Posterior vena cava (tissue), 2 donors: Measurements from ENCODE around the gene NRXN3. TPM values are rescaled to one million over a fixed set of nuclear protein-coding genes. Genes with fewer than 3 reads are reported as not detected.

Source experiments
- DNase-seq: peaks from one replicate; pipeline ENCODE4 v3.0.0-alpha.2; 2020; ENCODE audit warnings: low spot score
- intact Hi-C, 2 donors: fragments of 100-400 bp; cut with DNase I; formaldehyde crosslinking; loops; one replicate each; pipeline versions ENCODE4 v1.14.1 to v1.14.2; 2022 to 2023
- total RNA-seq, 2 donors: library from RNA; stranded (reverse); fragmentation: NEBNext Ultra II Directional; extraction: Animal tissue kit (Norgen Biotek cat#: 25700); gene quantifications; one replicate each; pipeline ENCODE4 v1.2.1, GENCODE V29; 2021
- donor health status: DM: yes; HTN: yes; CAD: no.
- donor health status: DM: yes; HTN: yes; CAD: no.

The NRXN3 gene
- total RNA-seq, 2 donors from 2014 or later = 11.8 to 14.3 TPM

DNA sequence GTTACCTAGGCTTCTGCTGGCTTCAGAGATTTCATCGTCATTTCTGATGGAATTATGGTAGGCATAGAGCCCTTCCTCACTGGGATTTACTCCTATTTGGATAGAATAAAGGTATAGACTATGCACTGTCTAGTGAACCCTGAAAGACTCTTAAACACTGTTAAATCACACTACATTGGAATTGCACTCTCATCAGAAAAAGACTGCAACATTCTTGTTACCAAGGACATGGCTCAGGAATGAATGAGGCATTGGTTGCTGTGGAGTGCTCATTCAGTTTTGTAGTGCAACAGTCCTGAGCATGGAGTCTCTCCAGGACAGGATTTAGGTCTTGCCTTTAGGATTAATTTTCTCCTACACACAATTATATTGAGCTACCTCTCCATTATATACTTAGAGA lies 483.0 kb downstream of the NRXN3 start:
- intact Hi-C loops = no loop called here
- no peak for DNase-seq

DNA sequence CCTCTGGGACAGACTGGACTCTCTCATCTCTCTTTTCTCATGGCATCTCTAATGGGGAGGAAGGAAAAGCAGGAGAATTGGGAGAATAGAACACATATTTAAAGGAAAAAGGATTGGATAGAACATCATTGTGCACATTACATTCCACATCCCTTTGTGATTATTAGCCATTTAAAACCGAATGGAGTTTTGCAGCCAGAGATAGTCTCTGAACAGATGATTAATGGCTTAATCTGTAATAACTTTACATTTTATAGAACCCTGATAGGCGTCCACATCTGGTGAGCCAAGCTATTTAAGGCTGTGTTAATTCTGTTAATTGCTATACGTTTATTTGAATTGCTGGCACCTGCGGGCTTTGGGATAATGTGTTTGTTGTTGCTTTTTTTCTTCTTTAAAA lies 487.3 kb downstream of the NRXN3 start:
- DNase-seq = no peak
- intact Hi-C loops = no loop called here

DNA sequence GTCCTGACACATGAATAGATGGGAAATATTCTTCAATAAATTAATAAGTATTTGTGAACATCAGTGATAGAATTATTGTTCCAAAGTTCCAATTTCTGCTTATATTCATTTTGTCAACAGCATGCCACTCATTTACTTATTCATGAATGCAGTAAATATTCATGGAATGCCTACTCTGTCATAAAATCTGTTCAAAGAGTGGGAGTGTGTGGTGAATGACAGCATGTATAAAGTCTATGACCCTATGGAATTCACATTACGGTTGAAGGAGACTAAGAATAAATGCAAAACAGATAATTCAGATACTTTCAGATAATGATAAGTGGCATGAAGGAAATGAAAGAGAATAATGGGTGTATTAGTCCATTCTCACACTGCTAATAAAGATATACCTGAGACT lies 494.7 kb downstream of the NRXN3 start:
- intact Hi-C loops = no loop called here
- DNase-seq = no peak

DNA sequence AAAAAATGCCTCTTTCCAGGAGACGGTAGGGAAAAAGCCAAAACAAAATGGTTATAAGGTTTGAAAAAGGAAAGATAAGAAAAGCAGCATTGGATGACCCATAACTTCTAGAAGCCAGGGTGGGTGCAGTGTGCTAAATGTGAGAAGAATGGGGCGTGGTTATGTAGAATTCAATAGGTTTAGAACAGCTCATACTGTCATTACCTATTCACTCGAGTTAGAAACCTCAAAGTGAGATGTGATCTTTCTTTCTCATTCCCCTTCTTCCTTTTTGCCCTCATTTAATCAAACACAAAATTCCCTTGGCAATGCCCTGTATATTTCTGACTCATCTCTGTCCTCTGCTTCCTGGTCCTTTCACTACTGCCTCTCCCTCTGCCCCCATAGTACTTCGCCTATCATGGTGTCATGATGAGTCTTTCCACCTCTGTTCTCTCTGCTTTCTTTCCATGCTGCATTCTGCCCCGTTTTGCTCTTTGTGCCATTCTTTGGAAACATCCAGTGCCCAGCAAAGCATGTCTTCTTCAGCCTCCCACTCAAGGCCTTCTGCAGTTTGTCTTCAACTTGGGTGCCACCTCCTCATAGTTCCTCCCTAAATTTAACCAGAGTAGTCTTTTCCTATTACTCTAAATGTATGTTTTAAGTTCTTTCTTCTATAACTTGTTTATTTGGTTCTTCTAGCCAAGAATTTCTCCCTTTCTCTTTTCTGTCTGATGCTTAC lies 496.3 kb downstream of the NRXN3 start:
- intact Hi-C loops = no loop called here
- DNase-seq = no peak

DNA sequence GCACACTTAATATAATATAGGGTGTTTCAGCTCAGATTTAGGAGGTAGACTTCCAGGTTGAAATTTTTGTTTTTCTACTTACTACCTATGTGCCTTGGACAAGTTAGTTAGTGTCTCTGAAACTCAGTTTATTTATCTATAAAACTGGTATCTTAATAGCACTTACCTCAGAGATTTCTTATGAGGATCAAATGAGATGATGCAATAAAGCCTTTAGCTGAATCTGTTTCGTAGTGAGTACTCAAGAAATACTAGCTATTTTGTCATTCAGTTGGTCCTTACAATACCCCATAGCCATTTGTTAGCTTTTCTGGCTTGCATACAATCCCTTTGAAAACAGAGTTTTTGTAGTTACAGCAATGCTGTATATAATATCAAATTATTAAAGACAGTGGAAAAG lies 497.0 kb downstream of the NRXN3 start:
- intact Hi-C loops = no loop called here
- DNase-seq = no peak

DNA sequence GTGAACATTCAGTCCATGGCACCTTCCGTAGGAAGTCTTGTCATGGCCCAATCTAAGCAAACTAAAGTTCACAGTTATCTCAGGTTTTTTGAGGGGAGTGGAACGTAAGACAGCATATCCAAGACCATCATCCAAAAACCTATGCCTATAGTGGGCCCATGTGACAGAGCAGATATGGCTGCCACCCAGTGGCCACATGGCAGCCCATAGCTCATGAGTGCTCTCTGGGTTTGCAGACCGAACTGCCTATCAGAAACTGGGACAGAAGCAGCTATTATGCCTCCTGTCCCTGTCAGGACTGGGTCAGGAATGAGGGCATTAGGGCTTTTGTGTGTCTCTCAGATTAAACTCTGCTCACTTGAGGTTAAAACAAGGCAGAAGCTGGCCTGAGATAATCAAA lies 503.7 kb downstream of the NRXN3 start:
- no peak for DNase-seq
- intact Hi-C loops = no loop called here

DNA sequence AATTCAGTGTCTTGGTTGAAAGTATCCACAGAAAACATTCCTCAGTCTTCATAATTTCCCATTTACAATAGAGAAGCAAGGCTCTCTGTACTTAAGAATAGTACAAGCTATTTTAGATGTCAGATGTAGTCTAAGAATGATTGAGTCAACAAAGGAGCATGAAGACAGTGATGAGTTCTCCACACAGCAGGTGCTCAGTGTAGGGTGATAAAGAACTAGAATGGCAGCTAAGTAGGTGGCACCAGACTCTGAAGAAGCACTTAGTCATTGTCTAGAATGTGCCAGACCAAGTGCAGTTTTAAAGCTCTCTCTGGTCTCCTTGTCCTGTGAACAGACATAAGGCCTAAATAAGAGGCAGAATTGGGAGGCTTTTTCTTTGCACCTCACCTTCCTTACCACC lies 504.6 kb downstream of the NRXN3 start:
- intact Hi-C loops = no loop called here
- DNase-seq = no peak

DNA sequence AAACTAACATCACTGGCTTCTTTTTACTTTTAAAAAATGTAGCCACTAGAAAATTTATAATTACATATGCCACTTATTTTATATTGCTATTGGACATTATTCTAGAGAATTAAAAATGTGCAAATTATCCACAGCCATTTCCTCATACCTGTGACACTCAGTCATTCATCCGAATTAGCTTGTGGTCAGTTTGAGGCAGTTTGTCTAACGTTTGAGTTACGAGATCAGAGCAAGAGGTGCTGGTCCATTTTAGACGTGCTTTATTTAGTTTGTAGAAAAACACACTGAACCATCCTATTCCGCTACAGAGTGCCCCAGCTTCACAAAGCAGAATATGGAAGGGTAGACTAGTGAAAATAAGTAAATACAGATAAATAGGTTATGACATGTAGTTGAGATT lies 513.0 kb downstream of the NRXN3 start:
- DNase-seq = no peak

DNA sequence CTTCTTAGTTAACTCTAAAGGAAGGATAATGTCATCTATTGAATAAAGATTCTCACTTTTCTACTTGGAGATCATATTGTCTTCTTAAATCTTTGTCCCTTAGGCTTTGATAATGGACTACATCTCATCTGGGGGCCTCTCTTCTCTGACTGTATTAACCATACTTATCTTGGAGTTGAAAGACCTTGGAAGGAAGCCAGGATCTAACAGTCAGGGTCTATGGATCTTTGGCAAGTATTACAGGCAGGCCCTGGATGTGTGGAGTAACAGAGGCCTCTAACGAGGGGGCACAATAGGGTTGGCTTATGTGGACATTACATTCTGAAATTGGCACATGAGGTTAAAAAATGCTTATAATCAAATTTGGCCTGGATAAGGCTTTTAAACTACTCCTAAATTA lies 513.8 kb downstream of the NRXN3 start:
- intact Hi-C loops = no loop called here
- DNase-seq = no peak

More for the DNA sequence above, 513.0 kb downstream of the NRXN3 start:
- intact Hi-C loops = no loop called here

DNA sequence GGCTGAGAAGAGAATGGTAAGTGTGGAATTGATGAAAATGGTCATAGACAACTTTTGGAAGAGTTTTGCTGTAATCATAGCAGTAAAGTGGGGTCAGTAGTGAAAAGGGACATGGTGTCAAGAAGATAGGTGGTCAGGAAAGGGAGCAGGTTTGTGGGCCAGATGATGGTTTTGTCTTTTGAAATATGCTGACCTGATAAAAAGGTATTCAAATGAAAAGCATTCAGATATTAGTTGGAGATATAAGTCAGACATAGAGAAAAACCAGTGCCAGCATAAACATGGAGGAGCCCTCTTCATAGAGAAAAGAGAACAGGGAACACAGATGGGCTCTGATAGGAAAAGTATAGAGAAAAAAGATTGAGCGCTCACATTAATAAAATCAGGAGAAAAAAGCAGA lies 518.3 kb downstream of the NRXN3 start:
- intact Hi-C loops = no loop called here
- no peak for DNase-seq

DNA sequence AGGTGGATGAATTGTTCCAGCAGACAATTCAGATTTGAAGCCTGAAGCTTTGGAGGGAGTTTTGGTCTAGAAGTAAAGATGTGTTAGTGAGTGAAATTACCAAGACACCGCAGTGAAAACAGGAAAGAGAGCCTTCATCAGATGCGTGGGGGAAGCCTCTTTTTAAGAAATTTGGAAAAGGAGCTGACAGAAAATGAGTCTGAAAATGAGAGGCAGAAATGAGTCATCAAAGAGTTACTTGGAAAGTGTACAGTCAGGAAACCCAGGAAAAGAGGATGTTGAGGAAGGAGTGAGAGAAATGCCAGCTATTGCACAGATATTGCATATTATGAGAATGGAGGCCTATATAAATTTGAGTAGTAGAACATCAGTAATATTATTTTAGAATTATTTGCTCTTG lies 520.7 kb downstream of the NRXN3 start:
- intact Hi-C loops = no loop called here
- no peak for DNase-seq

DNA sequence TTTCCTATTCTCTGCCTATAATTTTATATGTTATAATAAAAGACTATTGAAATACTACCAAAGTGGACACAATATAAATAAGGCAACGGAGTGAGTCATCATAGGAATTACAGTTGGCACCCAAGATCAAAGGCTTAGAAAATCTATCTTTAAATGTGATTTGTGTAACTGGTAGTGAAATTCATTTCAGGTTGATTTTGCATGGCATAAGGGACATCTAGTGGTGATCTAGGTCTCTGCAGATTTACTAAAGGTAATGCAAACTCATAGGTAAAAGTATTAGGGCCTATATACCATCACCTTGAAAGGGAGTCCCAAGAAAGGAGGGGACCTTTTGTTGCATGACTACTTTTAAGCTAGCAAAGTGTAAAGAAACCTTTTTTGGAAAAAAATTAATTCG lies 527.2 kb downstream of the NRXN3 start:
- intact Hi-C loops = no loop called here
- DNase-seq = no peak

DNA sequence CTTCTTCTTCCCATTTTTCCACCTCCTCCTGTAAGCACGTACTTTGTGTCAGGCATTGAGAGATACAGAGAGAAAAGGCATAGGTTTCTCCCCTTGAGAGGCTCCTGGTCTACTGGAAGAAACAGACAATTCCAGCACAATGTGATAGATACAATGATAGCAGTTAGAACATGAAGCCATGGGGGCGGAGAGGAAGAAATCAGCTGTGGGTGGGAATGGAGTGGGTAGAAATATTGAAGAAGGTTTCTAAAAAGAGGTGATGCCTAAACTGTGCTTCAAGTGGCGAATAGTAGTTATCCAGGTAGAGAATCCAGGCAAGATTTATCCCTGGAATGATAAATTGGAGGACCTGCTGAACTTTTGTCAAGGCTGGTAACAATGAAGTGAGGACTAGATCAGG lies 528.8 kb downstream of the NRXN3 start:
- intact Hi-C loops = no loop called here
- DNase-seq = no peak

DNA sequence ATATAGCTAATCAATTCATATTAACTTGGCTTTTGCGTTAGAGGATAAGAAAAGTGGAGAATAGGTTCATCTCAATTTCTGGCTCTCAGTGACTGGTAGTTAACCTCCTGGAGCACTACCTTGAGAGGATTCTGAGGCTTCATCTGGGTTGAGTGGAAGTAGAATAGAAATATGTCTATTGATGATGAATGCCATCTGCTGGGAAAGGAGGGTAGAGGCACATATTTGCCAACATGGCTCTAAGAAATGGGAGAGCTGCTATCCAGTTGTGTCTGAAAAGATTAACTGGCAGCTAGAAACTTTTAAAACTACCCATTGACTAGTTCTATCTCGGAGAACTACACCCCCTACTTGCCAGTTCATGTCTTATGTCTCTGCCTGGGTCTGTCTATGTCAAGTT lies 530.1 kb downstream of the NRXN3 start:
- no peak for DNase-seq
- intact Hi-C loops = no loop called here

DNA sequence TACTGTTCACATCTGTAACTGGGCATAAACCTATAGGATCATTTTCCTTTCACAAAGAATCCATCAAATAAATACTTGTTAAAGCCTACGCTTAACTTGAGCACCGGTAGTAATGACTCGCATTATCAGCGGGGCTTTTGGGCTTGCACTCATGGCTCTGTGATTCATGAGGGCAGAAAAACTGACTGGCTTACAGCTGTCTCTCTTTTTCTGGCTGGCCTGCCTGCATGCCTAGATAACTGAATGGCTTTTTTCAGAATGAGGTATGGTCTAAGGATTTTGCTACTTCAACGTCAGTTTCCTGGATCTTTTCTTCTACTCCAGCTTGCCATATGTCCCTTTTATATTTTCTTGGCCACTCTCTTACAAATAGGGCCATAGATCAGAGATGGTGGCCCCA lies 531.1 kb downstream of the NRXN3 start:
- intact Hi-C loops = no loop called here

DNA sequence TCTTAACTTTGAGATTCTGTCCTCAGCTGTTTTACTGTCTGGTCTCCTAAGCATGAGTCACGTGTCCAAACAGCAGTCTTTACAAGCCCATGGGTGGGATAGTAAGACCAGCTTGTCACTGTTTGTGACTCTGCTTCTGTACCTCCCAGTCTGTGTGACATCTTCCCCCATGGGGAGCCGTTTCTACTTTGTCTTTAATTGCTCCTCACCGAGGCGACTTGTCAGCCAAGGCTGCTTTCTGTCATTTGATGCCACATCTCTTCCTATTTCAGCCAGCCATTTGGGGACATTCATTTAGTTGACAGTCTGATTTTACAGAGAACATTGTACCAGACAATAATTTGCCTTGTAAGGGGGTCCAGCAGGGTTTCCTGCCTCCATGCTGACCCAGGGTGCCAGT lies 534.8 kb downstream of the NRXN3 start:
- DNase-seq = no peak
- intact Hi-C loops = no loop called here

More for the DNA sequence above, 531.1 kb downstream of the NRXN3 start:
- no peak for DNase-seq

DNA sequence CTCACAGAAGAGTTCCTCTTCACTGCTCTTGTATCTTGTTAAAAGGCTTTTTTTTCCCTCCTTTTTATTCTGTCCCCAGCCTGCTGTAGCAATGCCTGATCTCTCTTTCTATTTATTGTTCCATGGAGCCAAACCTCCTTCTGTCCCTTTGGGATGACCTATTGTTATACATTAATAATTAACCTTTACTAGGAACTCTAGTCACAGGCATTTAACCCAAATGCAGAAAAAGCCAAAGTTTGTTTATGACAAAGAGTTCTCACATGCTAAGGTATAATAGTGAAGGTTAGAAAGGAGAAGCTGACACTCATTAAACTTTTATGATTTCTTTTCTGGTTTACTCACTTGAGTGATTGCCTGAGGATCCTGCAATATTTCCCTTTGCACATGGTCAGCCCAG lies 535.8 kb downstream of the NRXN3 start:
- intact Hi-C loops = no loop called here
- DNase-seq = no peak

DNA sequence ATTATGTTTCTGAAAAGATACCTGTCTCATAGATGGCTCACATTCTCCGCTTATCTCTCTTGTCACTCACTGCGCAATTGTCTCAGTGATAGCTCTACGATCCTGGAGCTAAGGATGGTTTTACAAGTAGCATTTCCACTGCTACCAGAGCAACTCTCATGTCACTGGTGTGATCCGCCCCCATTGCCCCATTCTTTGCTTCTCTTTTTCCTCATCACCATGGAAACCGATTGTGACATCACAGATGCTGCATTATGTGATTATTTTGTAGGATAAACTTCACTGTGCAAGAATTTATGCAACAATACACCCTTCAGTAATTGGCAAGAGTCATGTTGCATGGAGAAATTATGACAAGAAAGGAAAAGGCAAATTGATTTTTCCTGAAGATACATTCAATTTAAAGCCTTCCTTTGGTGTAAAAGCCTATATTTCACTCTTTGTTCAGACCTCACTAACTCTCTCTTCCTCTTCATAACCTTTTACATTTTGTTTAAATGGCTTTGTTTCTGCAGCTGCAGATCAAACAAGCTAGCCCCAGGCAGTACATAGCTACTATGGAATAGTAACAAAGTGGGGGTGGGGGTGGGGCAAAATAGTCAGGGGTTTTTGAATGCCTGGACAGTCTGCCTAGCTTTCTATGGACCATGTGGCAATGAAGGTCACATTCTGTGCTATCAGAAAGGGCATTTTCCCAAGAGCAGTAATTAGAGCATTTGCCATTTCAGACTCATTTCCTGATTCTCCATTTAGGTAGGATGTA lies 539.8 kb downstream of the NRXN3 start:
- intact Hi-C loops = no loop called here
- no peak for DNase-seq

DNA sequence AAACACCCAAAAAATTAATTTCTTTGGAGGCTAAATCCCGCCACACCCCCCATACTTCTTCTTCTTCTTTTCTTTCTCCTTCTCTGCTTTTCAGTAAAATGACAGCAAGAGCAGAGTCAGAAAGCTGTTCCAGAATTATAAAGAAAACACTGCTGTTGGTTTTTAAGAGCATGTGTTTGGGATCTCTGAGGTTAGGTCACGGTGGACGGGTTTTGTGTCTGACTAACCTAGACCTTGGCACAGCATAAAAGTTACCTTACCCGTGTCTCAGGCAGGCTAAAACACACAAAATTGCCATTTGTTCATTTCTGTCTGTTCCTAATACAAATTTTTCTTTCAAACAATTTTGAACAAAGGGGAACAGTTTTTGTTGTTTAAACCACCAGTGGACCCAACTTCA lies 540.8 kb downstream of the NRXN3 start:
- intact Hi-C loops = no loop called here
- no peak for DNase-seq

DNA sequence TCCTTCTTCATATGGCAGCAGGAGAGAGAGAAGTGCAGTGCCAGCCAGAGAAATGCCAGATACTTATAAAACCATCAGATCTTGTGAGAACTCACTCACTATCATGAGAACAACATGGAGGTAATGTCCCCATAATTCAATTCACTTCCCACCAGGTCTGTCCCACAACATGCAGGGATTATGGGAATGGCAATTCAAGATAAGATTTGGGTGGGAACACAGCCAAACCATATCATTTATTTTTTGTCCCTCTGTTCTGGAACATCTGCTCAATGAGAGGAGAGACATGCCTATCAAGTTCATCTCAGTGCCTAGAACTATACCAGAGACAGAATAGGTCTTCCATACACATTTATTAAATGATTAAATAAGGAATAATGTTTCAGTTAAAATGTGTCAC lies 543.5 kb downstream of the NRXN3 start:
- intact Hi-C loops = no loop called here

DNA sequence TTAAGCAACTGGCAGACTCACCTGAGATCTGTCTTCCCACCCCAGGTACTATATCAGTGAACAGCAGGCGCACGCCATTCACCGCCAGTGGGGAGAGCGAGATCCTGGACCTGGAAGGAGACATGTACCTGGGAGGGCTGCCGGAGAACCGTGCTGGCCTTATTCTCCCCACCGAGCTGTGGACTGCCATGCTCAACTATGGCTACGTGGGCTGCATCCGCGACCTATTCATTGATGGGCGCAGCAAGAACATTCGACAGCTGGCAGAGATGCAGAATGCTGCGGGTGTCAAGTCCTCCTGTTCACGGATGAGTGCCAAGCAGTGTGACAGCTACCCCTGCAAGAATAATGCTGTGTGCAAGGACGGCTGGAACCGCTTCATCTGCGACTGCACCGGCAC lies 544.5 kb downstream of the NRXN3 start:
- intact Hi-C loops = no loop called here
- DNase-seq = peak; percentile 76

More for the DNA sequence above, 543.5 kb downstream of the NRXN3 start:
- DNase-seq = no peak
